CD4-positive, alpha-beta T cell treated with Interleukin-6 for 4 hours (primary cell): ENCODE measurements around the gene OCIAD1.

Source experiments
- DNase-seq: peaks from one replicate; pipeline ENCODE4 v3.0.0-alpha.2; 2020; ENCODE audit warnings: mixed read lengths

The OCIAD1 gene

GRCh38 chr4:48896845-48897244 lies 66.0 kb downstream of the OCIAD1 start:
- DNase-seq = no peak

GRCh38 chr4:48898733-48899431 lies 68.0 kb downstream of the OCIAD1 start:
- DNase-seq = no peak

GRCh38 chr4:48899432-48899749 lies 68.5 kb downstream of the OCIAD1 start:
- DNase-seq = no peak

- DNase-seq = no peak
These were observed 69.1 kb downstream of the OCIAD1 start for GRCh38 chr4:48899950-48900349.

GRCh38 chr4:48901196-48901595 lies 70.3 kb downstream of the OCIAD1 start:
- no peak for DNase-seq

GRCh38 chr4:48902266-48902665 lies 71.4 kb downstream of the OCIAD1 start:
- DNase-seq = no peak

- DNase-seq = no peak
These were observed 73.2 kb downstream of the OCIAD1 start for GRCh38 chr4:48904101-48904500.

GRCh38 chr4:48904541-48905142 lies 73.8 kb downstream of the OCIAD1 start:
- no peak for DNase-seq

- DNase-seq = no peak
These were observed 74.6 kb downstream of the OCIAD1 start for GRCh38 chr4:48905363-48906015.

GRCh38 chr4:48906206-48907173 lies 75.6 kb downstream of the OCIAD1 start, which contains the start of gene OCIAD2:
OCIAD2 (minus strand) TSS chr4:48906774; CDS start chr4:48904549, 2,225 bp downstream.
- DNase-seq = peak; percentile 94

- DNase-seq = no peak
These were observed 77.0 kb downstream of the OCIAD1 start for GRCh38 chr4:48907706-48908477.

- DNase-seq = no peak
These were observed 77.8 kb downstream of the OCIAD1 start for GRCh38 chr4:48908687-48909086.

GRCh38 chr4:48909697-48910096 lies 78.8 kb downstream of the OCIAD1 start:
- DNase-seq = peak; percentile 61

- DNase-seq = no peak
These were observed 79.6 kb downstream of the OCIAD1 start for GRCh38 chr4:48910511-48910910.
